ENCODE measurements around the gene ETV6. TPM values are rescaled to one million over a fixed set of nuclear protein-coding genes. Genes with fewer than 3 reads are reported as not detected.

Gene ETV6
- total and polyA plus RNA-seq, 9 of the 15 experiments (the other 6 are each of a cell fraction or from before 2014, with no cell fraction given): 0.81 to 12.7 (median 4.1) TPM

- peak in 1 of 2 experiments; percentile 52; a peak in 1 of 4 replicates for TF ChIP-seq MNT (conservative IDR thresholded peaks at IDR 0.05)
- peak; percentile 71 for TF ChIP-seq POLR2H (tag; IDR thresholded peaks at IDR 0.05; ENCODE audit: low read depth)
- peak; percentile 27 for TF ChIP-seq ZNF175 (CRISPR knock-in tag; IDR thresholded peaks at IDR 0.05; ENCODE audit: low read depth)
- no peak for TF ChIP-seq PHF20 (IDR thresholded peaks at IDR 0.05; ENCODE audit: partially characterized antibody)
- no peak for TF ChIP-seq NR2C2 (CRISPR knock-in tag; IDR thresholded peaks at IDR 0.05)
- TF ChIP-seq NR2C2 (tag; IDR thresholded peaks at IDR 0.05): 0 out of 2 replicates have a peak, but pooled peaks have one; percentile 22
- TF ChIP-seq E2F6 (IDR thresholded peaks at IDR 0.05; ENCODE audit: borderline replicate concordance in 1 of 2, extremely low read depth in 1 of 2, insufficient read depth in 1 of 2, insufficient read length in 1 of 2, low read depth in 1 of 2, low read length in 1 of 2, poor library complexity in 1 of 2, severe bottlenecking in 1 of 2): peak; percentile 35 to 84
- TF ChIP-seq RBM34 (IDR thresholded peaks at IDR 0.05; ENCODE audit: borderline replicate concordance, insufficient read depth, low read length): no peak
- TF ChIP-seq POLR2A (conservative IDR thresholded peaks at IDR 0.05): peak; percentile 71; the same call in 1 of the 2 replicates
- TF ChIP-seq NRF1 (conservative IDR thresholded peaks at IDR 0.05 in 1 of 2, IDR thresholded peaks at IDR 0.05 in 1 of 2): peak; percentile 34 to 42; a peak in 2 of 4 replicates
- TF ChIP-seq DPF2 (IDR thresholded peaks at IDR 0.05): peak; percentile 35; the same call in 1 of the 2 replicates
- TF ChIP-seq CEBPG (CRISPR knock-in tag; IDR thresholded peaks at IDR 0.05): peak; percentile 74; the same call in 1 of the 2 replicates
- peak; percentile 73 to 94 for TF ChIP-seq CEBPG (tag; conservative IDR thresholded peaks at IDR 0.05 in 1 of 2, IDR thresholded peaks at IDR 0.05 in 1 of 2)
- peak; percentile 57; the same call in 1 of the 2 replicates for TF ChIP-seq TFAP4 (CRISPR knock-in tag; IDR thresholded peaks at IDR 0.05; ENCODE audit: borderline replicate concordance)
- TF ChIP-seq CTCF (IDR thresholded peaks at IDR 0.05 in 2 of 3, conservative IDR thresholded peaks at IDR 0.05 in 1 of 3; ENCODE audit: insufficient read depth in 2 of 3, low read depth in 1 of 3, low read length in 3 of 3): no peak
- TF ChIP-seq CCNT2 (IDR thresholded peaks at IDR 0.05; ENCODE audit: borderline replicate concordance, extremely low read depth, insufficient read length, low read depth, low read length): peak; percentile 51
- TF ChIP-seq RCOR1 (IDR thresholded peaks at IDR 0.05; ENCODE audit: borderline replicate concordance in 1 of 2, low read depth in 2 of 2, low read length in 2 of 2): peak in 1 of 2 experiments; percentile 48; a peak in 1 of 4 replicates
- TF ChIP-seq FIP1L1 (IDR thresholded peaks at IDR 0.05; ENCODE audit: low read depth, low read length, poor library complexity, severe bottlenecking): peak; percentile 33
- peak; percentile 61 for TF ChIP-seq KDM5B (IDR thresholded peaks at IDR 0.05; ENCODE audit: insufficient replicate concordance, low read depth, low read length)
- no peak for TF ChIP-seq CBX5 (IDR thresholded peaks at IDR 0.05; ENCODE audit: borderline replicate concordance, low read depth)
Measured at GRCh38 chr12:11648514-11649412, 711 bp upstream of the ETV6 start (continued).
